NCI-H2227 (cell line): Measurements from ENCODE around the gene SSH3.
"Not testable (repeated sequence)": the region's sequence is repeated elsewhere in the genome, so short reads cannot be mapped to it uniquely, and the experiment has no call there.

ENCODE experiments used
- DNase-seq: peaks from one replicate; lab custom pipeline; 2025; ENCODE audit not compliant: unreplicated experiment; lab: John Stamatoyannopoulos, UW

SSH3 gene

GRCh38 chr11:67309661-67310061 is 6.3 kb downstream of the SSH3 start:
- no peak for DNase-seq

DNA sequence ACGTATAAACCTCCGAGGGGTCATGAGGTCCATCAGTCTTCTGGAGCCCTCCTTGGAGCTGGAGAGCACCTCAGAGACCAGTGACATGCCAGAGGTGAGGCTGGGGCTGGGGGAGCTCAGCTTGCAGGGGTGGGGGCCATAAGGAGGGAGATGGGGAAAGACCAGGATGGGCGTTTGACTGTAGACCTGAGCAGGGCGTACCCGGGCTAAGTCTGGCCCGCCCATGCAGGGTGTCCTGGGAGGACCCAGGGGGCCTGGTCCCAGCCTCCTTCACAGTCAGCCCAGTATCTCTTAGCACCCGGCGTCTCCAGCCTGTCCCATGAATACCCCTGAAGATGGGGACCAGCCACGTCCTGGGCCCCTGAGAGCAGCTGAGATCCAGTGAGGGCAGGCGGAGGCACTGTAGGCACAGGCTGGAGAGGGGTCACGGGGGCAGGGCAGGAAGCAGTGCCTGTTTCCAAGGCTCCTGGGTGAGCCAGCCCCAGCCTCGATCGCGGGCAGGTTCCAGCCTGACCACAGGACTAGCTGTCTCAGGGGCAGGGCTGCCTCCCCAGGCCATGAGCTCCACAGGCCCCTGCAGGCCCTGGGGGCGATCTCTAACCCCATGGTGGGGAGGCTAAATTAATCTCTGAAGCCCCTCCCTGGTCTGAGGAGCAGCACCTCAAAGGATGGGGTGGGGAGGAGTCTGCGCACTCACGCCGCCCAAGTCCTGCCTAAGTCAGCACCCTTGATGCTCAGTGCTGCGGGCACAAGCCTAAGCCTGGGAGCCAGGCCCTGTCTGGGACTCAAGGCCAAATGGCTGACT is 7.1 kb downstream of the SSH3 start:
- DNase-seq: no peak

DNA sequence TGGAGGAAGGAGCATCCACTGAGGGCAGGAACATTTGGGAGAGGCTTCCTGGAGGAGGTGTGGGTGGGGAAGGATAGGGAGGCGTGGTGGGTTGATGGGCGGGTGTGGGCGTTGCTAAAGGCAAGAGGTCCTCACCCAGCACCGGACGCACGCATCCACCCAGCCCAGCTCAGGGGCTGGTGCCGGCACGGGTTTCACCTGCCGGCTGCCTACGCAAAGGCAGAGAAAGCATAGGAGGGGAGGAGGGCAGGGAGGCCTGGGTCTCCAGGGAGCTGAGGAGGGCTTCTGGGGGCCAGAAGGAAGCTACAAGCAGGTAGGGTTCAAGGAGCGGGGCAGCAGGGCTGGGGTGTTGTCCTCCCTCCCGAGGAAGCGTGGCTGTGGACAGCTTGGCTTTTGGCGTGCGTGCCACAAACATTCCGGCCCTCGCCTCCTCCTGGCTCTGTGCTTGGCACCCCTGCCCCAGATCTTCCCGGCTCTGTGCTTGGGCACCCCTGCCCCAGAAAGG is 7.8 kb downstream of the SSH3 start:
- DNase-seq: no peak

DNA sequence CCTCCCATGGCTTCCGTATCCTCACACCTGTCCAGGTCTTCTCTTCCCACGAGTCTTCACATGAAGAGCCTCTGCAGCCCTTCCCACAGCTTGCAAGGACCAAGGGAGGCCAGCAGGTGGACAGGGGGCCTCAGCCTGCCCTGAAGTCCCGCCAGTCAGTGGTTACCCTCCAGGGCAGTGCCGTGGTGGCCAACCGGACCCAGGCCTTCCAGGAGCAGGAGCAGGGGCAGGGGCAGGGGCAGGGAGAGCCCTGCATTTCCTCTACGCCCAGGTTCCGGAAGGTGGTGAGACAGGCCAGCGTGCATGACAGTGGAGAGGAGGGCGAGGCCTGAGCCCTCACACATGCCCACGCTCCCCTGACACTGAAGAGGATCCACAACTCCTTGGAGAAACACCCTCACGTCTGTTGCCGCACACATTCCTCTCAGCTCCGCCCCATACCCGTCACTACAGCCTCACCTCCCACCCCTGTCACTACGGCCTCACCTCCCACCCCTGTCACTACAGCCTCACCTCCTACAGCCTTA is 8.3 kb downstream of the SSH3 start:
- DNase-seq: no peak

- DNase-seq: no peak
These were observed 9.1 kb downstream of the SSH3 start for GRCh38 chr11:67312187-67313021.

DNA sequence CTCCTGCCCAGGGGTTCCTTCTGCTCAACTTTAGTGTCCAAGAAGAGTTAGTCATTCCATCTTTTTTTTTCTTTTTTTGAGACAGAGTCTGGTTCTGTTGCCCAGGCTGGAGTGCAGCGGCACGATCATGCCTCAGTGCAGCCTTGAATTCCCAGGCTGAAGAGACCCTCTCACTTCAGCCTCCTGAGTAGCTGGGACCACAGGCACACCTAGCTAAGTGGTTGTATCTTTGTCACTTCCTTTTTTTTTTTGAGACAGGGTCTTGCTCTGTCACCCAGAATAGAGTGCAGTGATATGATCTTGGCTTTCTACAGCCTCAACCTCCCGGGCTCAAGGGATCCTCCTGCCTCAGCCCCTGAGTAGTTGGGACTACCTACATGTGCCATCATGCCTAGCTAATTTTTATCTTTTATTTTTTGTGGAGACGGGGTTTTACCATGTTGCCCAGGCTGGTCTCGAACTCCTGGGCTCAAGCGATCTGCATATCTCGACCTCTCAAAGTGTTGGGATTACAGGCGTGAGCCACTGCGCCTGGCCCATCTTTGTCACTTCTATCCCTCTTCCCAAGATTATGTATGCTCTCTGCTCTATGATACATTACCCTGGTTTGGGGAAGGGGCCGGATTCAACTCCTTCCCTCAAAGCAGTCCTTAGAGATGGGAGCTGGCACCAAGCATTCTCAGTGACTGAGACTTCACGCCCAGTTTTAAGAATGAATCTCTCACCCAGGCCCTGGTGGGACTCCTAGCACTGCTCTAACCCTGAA is 10.0 kb downstream of the SSH3 start:
- DNase-seq: no peak

- DNase-seq: no peak
These were observed 10.9 kb downstream of the SSH3 start for GRCh38 chr11:67314218-67314617.

- no peak for DNase-seq
These were observed 12.1 kb downstream of the SSH3 start for GRCh38 chr11:67315325-67315909.

- DNase-seq: no peak
These were observed 13.5 kb downstream of the SSH3 start for GRCh38 chr11:67316882-67317204.

DNA sequence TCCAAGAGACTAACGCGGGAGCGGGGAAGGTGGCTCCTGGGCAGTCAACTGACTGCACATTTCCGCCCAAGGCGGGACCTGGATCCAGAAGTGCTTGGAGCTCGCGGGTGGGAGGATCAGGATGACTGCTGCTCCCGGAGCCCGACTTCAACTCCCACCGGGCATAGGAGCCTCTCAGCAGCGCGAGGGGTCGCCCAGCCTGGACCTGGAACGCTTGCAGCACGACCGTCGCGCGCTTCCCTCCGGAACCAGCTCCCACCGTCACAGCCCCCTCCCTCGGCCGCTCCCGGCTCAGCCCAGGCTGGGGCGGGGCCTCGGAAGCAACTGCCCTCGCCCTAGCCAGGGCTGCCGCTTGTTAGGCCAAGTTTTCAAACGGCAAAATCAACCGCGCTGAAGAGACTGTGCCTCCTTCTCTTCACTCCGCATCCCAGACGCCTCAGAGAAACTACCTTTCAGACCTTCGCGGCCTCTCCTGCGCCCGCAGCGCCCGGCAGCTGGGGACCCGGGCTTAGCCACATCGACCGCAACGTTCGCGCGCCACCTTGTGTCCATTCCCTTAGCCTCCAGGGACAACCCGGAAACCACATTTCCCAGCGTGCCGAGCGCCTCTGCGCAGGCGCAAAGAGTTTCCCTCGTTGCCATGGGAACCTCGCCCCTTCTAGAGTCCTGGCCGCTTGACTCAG is 14.0 kb downstream of the SSH3 start:
- peak; percentile 99 for DNase-seq

DNA sequence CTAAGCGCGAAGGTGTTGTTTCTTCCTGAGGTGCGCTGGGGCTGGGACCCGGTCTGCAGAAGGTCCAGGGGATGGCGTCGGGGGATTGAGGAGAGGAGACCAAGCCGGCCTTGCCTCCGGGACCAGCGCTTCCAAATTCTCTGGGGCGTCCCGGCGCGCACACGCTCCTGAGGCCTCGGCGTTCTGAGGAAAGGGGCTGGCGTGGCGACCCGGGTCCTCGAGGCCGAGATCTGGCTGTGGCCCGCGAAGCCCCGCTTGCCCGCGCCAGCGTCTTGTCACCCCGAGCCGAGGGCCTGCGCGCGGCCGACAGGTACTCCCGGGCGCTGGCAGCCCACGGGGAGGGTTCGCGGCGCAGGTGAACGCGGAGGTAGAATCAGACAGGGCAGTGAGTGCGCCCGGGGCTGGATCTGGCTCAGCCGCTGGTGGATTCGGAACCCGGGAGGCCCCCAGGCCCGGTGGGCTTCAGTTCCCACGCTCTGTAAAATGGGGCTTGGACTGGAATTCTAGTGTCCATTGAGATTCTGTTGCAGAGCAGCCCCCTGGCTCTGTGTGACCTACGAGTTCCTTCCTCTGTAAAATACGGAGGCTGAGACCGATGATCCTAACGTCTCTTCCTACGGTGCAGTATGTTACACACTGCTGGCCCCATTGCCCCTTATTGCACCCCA is 14.7 kb downstream of the SSH3 start:
- DNase-seq: no peak

DNA sequence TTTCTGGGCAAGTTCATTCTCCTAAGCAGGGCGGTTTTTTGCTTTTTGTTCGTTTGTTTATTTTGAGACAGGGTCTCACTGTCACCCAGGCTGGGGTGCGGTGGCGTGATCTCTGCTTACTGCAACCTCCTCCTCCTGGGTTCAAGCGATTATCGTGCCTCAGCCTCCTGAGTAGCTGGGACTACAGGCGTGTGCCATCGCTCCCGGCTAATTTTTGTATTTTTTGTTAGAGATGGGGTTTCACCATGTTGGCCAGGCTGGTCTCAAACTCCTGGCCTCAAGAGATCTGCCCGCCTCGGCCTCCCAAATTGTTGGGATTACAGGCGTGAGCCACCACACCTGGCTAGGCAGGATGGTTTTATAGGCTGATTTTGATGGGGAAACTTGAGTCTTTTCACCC is 15.5 kb downstream of the SSH3 start:
- DNase-seq: not testable (repeated sequence)

GRCh38 chr11:67320011-67320410 is 16.7 kb downstream of the SSH3 start:
- DNase-seq: no peak

- DNase-seq: no peak
These were observed 17.4 kb downstream of the SSH3 start for GRCh38 chr11:67320691-67321090.

GRCh38 chr11:67321313-67321871 is 18.1 kb downstream of the SSH3 start:
- no peak for DNase-seq

DNA sequence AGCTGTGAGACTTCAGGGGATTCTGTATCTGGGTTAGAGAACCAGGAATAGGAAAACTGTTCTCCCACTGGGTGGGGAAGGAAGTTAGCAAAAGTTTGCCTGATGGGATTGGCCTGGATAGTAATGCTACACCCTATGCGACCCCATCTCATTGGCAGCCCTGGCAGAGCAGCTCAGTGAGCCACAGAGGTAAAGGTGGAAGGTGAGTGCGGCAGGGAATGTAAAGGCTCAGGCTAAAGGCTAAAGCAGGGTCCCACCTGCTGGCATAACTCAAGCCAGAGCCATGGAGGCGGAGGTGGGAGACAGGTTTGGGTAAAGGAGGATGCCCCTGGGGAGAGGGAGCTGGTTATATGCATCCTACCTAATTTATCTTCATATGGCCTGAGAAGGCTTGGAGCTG is 18.7 kb downstream of the SSH3 start:
- no peak for DNase-seq

- DNase-seq: no peak
These were observed 20.2 kb downstream of the SSH3 start for GRCh38 chr11:67323526-67323925.

DNA sequence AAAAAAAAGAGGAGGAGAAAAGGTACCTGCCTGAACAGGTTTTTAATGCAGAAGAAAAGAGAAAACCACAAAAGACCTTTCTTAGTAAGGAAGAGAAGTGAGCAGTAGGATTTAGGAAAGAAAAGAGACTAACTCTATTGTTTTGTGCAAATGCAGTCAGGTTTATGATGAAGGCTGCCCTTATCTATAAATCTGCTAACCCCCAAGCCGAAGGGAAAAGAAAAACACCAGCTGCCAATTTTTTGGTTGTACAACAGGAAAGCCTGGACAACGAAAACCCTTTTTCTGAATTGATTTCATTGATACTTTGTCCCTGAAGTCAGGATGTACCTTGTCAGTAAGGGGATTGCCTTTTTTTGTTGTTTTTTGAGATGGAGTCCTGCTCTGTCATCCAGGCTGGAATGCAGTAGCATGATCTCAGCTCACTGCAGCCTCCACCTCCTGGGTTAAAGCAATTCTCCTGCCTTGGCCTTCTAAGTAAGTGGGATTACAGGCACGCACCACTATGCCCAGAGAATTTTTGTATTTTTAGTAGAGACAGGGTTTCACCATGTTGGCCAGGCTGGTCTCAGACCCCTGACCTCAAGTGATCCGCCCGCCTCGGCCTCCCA is 28.9 kb downstream of the SSH3 start:
- DNase-seq: no peak

- DNase-seq: no peak
These were observed 33.9 kb downstream of the SSH3 start for GRCh38 chr11:67337257-67337656.
